ENCODE measurements around the gene TXNDC16.

- TF ChIP-seq CTCF (IDR thresholded peaks at IDR 0.05; ENCODE audit: insufficient read depth, low read length, poor library complexity, severe bottlenecking) = no peak
- no peak for TF ChIP-seq EZH2phosphoT487 (conservative IDR thresholded peaks at IDR 0.05; ENCODE audit: low read length)
Measured at GRCh38 chr14:52442602-52443001, 109.7 kb downstream of the TXNDC16 start.

Data from SU-DHL-6 (cell line).